ENCODE results near the gene FRMD1. TPM values are rescaled to one million over a fixed set of nuclear protein-coding genes. Genes with fewer than 3 reads are reported as not detected.

FRMD1 gene
- total RNA-seq, 3 donors from 2014 or later = 0.29 to 0.96 (median 0.66) TPM

- no peak for DNase-seq (ENCODE audit: low spot score in 2 of 2)
- TF ChIP-seq POLR2AphosphoS5 (IDR thresholded peaks at IDR 0.05) (no peak), POLR2A (IDR thresholded peaks at IDR 0.05) (no peak), CTCF (IDR thresholded peaks at IDR 0.05) (no peak)
- Histone ChIP-seq H3K27ac (no peak overlapping the region), H3K27me3 (no peaks in the 10 kb centered on the region), H3K9me3 (peaks cover 19 to 34% of the 10 kb centered on the region in 2 donors), H3K4me1 (no peaks in the 10 kb centered on the region), H3K36me3 (no peaks in the 10 kb centered on the region), H3K4me3 (no peak overlapping the region)
- intact Hi-C loops (cut with DNase I; ENCODE audit: low total_unique reads) = no loop called here
These were observed 37.1 kb downstream of the FRMD1 start for GRCh38 chr6:168041928-168042327.

- no peaks in the 10 kb centered on the region for H3K27me3 ChIP-seq
- no peaks in the 10 kb centered on the region for H3K36me3 ChIP-seq
- no peak overlapping the region for H3K27ac ChIP-seq
- peak in 1 of 2 donors; percentile 40 for DNase-seq (ENCODE audit: low spot score in 2 of 2)
- H3K9me3 ChIP-seq = peaks cover 19 to 34% of the 10 kb centered on the region in 2 donors
- no peaks in the 10 kb centered on the region for H3K4me1 ChIP-seq
- no peak for TF ChIP-seq POLR2A (IDR thresholded peaks at IDR 0.05)
- TF ChIP-seq POLR2AphosphoS5 (IDR thresholded peaks at IDR 0.05) = no peak
- TF ChIP-seq CTCF (IDR thresholded peaks at IDR 0.05) = no peak
- intact Hi-C loops (cut with DNase I; ENCODE audit: low total_unique reads) = no loop called here
- H3K4me3 ChIP-seq = no peak overlapping the region
These were observed 38.0 kb downstream of the FRMD1 start for GRCh38 chr6:168040856-168041496.

GRCh38 chr6:168039849-168040248 lies 39.2 kb downstream of the FRMD1 start:
- intact Hi-C loops (cut with DNase I; ENCODE audit: low total_unique reads) = no loop called here
- Histone ChIP-seq H3K4me1 (no peaks in the 10 kb centered on the region), H3K36me3 (no peaks in the 10 kb centered on the region), H3K27me3 (no peaks in the 10 kb centered on the region), H3K9me3 (peaks cover 19 to 34% of the 10 kb centered on the region in 2 donors), H3K4me3 (no peak overlapping the region), H3K27ac (no peak overlapping the region)
- no peak for DNase-seq (ENCODE audit: low spot score in 2 of 2)
- no peak for TF ChIP-seq CTCF (IDR thresholded peaks at IDR 0.05)
- TF ChIP-seq POLR2AphosphoS5 (IDR thresholded peaks at IDR 0.05) = no peak
- TF ChIP-seq POLR2A (IDR thresholded peaks at IDR 0.05) = no peak

- Histone ChIP-seq H3K9me3 (peaks cover 19 to 34% of the 10 kb centered on the region in 2 donors), H3K4me3 (no peak overlapping the region), H3K4me1 (no peaks in the 10 kb centered on the region), H3K27me3 (no peaks in the 10 kb centered on the region), H3K36me3 (no peaks in the 10 kb centered on the region), H3K27ac (no peak overlapping the region)
- DNase-seq (ENCODE audit: low spot score in 2 of 2) = no peak
- intact Hi-C loops (cut with DNase I; ENCODE audit: low total_unique reads) = no loop called here
- no peak for TF ChIP-seq CTCF (IDR thresholded peaks at IDR 0.05)
- no peak for TF ChIP-seq POLR2AphosphoS5 (IDR thresholded peaks at IDR 0.05)
These were observed 39.7 kb downstream of the FRMD1 start for GRCh38 chr6:168039301-168039700.

- Histone ChIP-seq H3K27me3 (no peaks in the 10 kb centered on the region), H3K4me1 (no peaks in the 10 kb centered on the region), H3K4me3 (no peak overlapping the region), H3K36me3 (no peaks in the 10 kb centered on the region), H3K27ac (no peak overlapping the region), H3K9me3 (peaks cover 19 to 34% of the 10 kb centered on the region in 2 donors)
- no peak for DNase-seq (ENCODE audit: low spot score in 2 of 2)
- TF ChIP-seq CTCF (IDR thresholded peaks at IDR 0.05) (no peak), POLR2AphosphoS5 (IDR thresholded peaks at IDR 0.05) (no peak), POLR2A (IDR thresholded peaks at IDR 0.05) (no peak)
- intact Hi-C loops (cut with DNase I; ENCODE audit: low total_unique reads) = no loop called here
These were observed 40.4 kb downstream of the FRMD1 start for GRCh38 chr6:168038576-168039140.
